Loucy (cell line): Measurements from ENCODE around the gene HMCES.
A peak's percentile ranks its signal among the peaks of the same experiment; 100 is the strongest.

Experiments
- H2AFZ ChIP-seq: fragments of 200-600 bp; sonication (generic); 2 replicates; pipeline ENCODE4 v1.6.0; 2016; ENCODE audit warnings: antibody characterized with exemption, mild to moderate bottlenecking, low read length, moderate library complexity
- H3F3A ChIP-seq: fragments of 200-600 bp; 2 replicates; pipeline ENCODE4 v1.6.0; 2016; ENCODE audit warnings: antibody characterized with exemption, low read depth, mild to moderate bottlenecking
- H3K27me3 ChIP-seq: fragments of 200-600 bp; sonication (generic); 2 replicates; pipeline ENCODE4 v1.6.1; 2014; ENCODE audit warnings: low read length, mild to moderate bottlenecking; ENCODE audit not compliant: insufficient read depth, poor library complexity, severe bottlenecking
- H3K36me3 ChIP-seq: fragments of 200-600 bp; sonication (generic); 2 replicates; pipeline ENCODE4 v1.6.1; 2016; ENCODE audit warnings: low read length; ENCODE audit not compliant: insufficient read depth
- H3K4me1 ChIP-seq: fragments of 200-600 bp; sonication (generic); 2 replicates; pipeline ENCODE4 v1.5.1; 2014; ENCODE audit warnings: low read length, mild to moderate bottlenecking; ENCODE audit not compliant: insufficient read depth, poor library complexity, severe bottlenecking
- H3K4me2 ChIP-seq: fragments of 200-600 bp; sonication (generic); 2 replicates; pipeline ENCODE4 v1.6.0; 2014; ENCODE audit warnings: antibody characterized with exemption, low read length, low read depth, mild to moderate bottlenecking; ENCODE audit not compliant: poor library complexity, severe bottlenecking
- H3K4me3 ChIP-seq: fragments of 200-600 bp; sonication (generic); 2 replicates; pipeline ENCODE4 v1.5.1; 2014; ENCODE audit warnings: low read length, mild to moderate bottlenecking, mixed read lengths; ENCODE audit not compliant: poor library complexity, severe bottlenecking
- H3K79me2 ChIP-seq: fragments of 200-600 bp; sonication (generic); 2 replicates; pipeline ENCODE4 v1.6.1; 2014; ENCODE audit warnings: low read length; ENCODE audit not compliant: insufficient read depth
- H3K9ac ChIP-seq: fragments of 200-600 bp; sonication (generic); 2 replicates; pipeline ENCODE4 v1.6.0; 2014; ENCODE audit warnings: mild to moderate bottlenecking, low read depth, low read length, moderate library complexity; ENCODE audit not compliant: poor library complexity, severe bottlenecking
- H3K9me2 ChIP-seq: fragments of 200-600 bp; sonication (generic); replicated peaks from 2 replicates; pipeline ENCODE4 v1.6.1; 2016; ENCODE audit warnings: low read depth, low read length, mixed read lengths
- H3K9me3 ChIP-seq: fragments of 200-600 bp; sonication (generic); 2 replicates; pipeline ENCODE4 v1.6.1; 2014; ENCODE audit warnings: mild to moderate bottlenecking, antibody characterized with exemption, low read length, low read depth; ENCODE audit not compliant: insufficient read depth
- H4K20me1 ChIP-seq: fragments of 200-600 bp; sonication (generic); 2 replicates; pipeline ENCODE4 v1.6.0; 2014; ENCODE audit warnings: antibody characterized with exemption, low read length, mild to moderate bottlenecking; ENCODE audit not compliant: insufficient read depth, poor library complexity, severe bottlenecking
- CTCF ChIP-seq: fragments of 200-600 bp; sonication (generic); conservative IDR thresholded peaks from 2 replicates; pipeline ENCODE4 v1.5.1; 2014; ENCODE audit warnings: mild to moderate bottlenecking, antibody characterized with exemption, low read length
- EZH2phosphoT487 ChIP-seq: fragments of 200-600 bp; IDR thresholded peaks from 2 replicates; pipeline ENCODE4 v1.6.1; 2018; ENCODE audit warnings: antibody characterized with exemption, mild to moderate bottlenecking, moderate library complexity, borderline replicate concordance

Gene HMCES

GRCh38 chr3:129268396-129268795 is 10.3 kb upstream of the HMCES start:
- Histone ChIP-seq H2AFZ (no peak overlapping the region), H3K4me2 (no peak overlapping the region), H3K9ac (no peak overlapping the region), H3K79me2 (no peaks in the 10 kb centered on the region), H3K4me3 (no peak overlapping the region), H3K9me3 (no peaks in the 10 kb centered on the region), H3K4me1 (no peaks in the 10 kb centered on the region), H4K20me1 (no peaks in the 10 kb centered on the region), H3K27me3 (no peaks in the 10 kb centered on the region), H3K9me2 (no peaks in the 10 kb centered on the region), H3K36me3 (peaks cover 98% of the 10 kb centered on the region; the same call in 1 of the 2 replicates), H3F3A (no peaks in the 10 kb centered on the region)
- TF ChIP-seq EZH2phosphoT487 (no peak), CTCF (no peak)

- Histone ChIP-seq H3K27me3 (no peaks in the 10 kb centered on the region), H3K9me3 (no peaks in the 10 kb centered on the region), H3K4me3 (no peak overlapping the region), H3K9me2 (no peaks in the 10 kb centered on the region), H3F3A (peaks cover 10% of the 10 kb centered on the region), H3K4me2 (no peak overlapping the region), H3K9ac (no peak overlapping the region), H3K4me1 (peaks cover 10% of the 10 kb centered on the region), H3K79me2 (no peaks in the 10 kb centered on the region), H4K20me1 (no peaks in the 10 kb centered on the region), H3K36me3 (peaks cover 93% of the 10 kb centered on the region; the same call in 1 of the 2 replicates), H2AFZ (no peak overlapping the region)
- TF ChIP-seq CTCF (no peak), EZH2phosphoT487 (no peak)
These were observed 7.0 kb upstream of the HMCES start for GRCh38 chr3:129271674-129272073.

GRCh38 chr3:129276385-129276784 is 2.3 kb upstream of the HMCES start:
- peaks cover 10% of the 10 kb centered on the region for H4K20me1 ChIP-seq
- peaks cover 25% of the 10 kb centered on the region for H3K79me2 ChIP-seq
- H3K4me3 ChIP-seq: peak overlapping the region; percentile 36
- no peak overlapping the region for H2AFZ ChIP-seq
- H3K9me3 ChIP-seq: no peaks in the 10 kb centered on the region
- no peaks in the 10 kb centered on the region for H3K27me3 ChIP-seq
- H3K4me1 ChIP-seq: peaks cover 38% of the 10 kb centered on the region
- H3K36me3 ChIP-seq: peaks cover 46% of the 10 kb centered on the region; the same call in 1 of the 2 replicates
- peak overlapping the region; percentile 68 for H3K4me2 ChIP-seq
- no peaks in the 10 kb centered on the region for H3K9me2 ChIP-seq
- peak overlapping the region; percentile 43 for H3K9ac ChIP-seq
- no peak for TF ChIP-seq CTCF
- TF ChIP-seq EZH2phosphoT487: no peak
- peaks cover 24% of the 10 kb centered on the region for H3F3A ChIP-seq
